GM18873 (cell line): ENCODE measurements around the gene STARD10.

Source experiments
- ATAC-seq: cut with Tn5 transposase; IDR thresholded peaks from one replicate; pipeline ENCODE4 v1.9.1; 2021; ENCODE audit warnings: mild to moderate bottlenecking, moderate library complexity, moderate number of reproducible peaks; ENCODE audit not compliant: unreplicated experiment, low FRiP score

The STARD10 gene

GRCh38 chr11:72712841-72713240, 81.0 kb downstream of the STARD10 start:
- ATAC-seq: no peak

- no peak for ATAC-seq
These were observed 81.6 kb downstream of the STARD10 start for GRCh38 chr11:72712168-72712751.

- no peak for ATAC-seq
These were observed 82.7 kb downstream of the STARD10 start for GRCh38 chr11:72711141-72711540.

- ATAC-seq: no peak
These were observed 83.6 kb downstream of the STARD10 start for GRCh38 chr11:72710278-72710677.

GRCh38 chr11:72709478-72710238, 84.2 kb downstream of the STARD10 start:
- ATAC-seq: no peak

GRCh38 chr11:72707032-72707431, 86.8 kb downstream of the STARD10 start:
- no peak for ATAC-seq

- ATAC-seq: no peak
These were observed 87.3 kb downstream of the STARD10 start for GRCh38 chr11:72706579-72706978.

GRCh38 chr11:72705442-72706365, 88.1 kb downstream of the STARD10 start:
- ATAC-seq: no peak

GRCh38 chr11:72704783-72705265, 89.0 kb downstream of the STARD10 start:
- ATAC-seq: no peak
